Inflammatory macrophage treated with lipopolysaccharide for 1 hour (primary cell): ENCODE data around the gene SECISBP2.

ENCODE experiments used
- DNase-seq, 2 donors: peaks; one replicate each; pipeline ENCODE4 v3.0.0-alpha.2; 2020 to 2022

Gene SECISBP2

GRCh38 chr9:89383030-89383720, 64.9 kb downstream of the SECISBP2 start:
- no peak for DNase-seq

GRCh38 chr9:89383721-89384300, 65.5 kb downstream of the SECISBP2 start:
- DNase-seq = no peak

GRCh38 chr9:89384783-89385182, 66.5 kb downstream of the SECISBP2 start:
- DNase-seq = no peak

DNA sequence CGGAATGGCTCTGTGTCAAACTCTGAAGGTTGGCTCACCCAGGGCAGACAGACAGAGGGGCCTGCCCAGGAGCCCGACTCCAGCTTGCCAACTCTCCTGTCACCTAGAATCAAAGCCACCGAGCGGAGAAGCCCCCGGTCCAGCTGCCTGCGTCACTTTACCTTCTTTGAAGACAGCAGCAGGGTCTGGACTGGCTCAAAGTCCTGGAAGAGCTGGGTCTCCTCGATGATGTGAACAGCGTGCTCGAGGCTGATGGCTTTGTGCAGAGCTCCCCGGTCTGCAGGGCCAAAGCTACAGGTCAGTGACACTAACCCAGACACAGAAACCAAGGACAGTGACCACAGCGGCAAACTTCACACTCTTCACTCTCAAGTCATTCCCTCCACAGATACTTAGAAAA, 67.9 kb downstream of the SECISBP2 start:
- no peak for DNase-seq

DNA sequence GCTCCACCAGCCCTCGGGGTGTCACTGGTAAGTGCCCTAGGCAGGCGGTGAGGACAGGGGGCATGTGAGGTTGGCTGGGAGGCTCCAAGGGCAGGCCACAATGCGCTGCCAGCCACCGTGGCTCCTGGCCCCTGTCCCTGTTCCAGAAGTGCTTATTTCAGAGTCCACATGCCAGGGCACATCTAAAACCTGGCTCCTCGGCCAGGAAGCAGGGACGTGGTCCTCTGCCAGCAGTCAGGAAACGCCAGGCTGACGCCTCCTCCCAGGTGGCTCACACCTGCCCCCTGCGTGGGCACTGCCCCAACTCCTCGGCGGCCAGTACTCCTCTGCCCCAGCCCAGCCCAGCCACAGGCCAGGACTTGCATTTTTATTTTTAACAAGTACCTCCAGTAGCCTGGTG, 68.5 kb downstream of the SECISBP2 start:
- no peak for DNase-seq

DNA sequence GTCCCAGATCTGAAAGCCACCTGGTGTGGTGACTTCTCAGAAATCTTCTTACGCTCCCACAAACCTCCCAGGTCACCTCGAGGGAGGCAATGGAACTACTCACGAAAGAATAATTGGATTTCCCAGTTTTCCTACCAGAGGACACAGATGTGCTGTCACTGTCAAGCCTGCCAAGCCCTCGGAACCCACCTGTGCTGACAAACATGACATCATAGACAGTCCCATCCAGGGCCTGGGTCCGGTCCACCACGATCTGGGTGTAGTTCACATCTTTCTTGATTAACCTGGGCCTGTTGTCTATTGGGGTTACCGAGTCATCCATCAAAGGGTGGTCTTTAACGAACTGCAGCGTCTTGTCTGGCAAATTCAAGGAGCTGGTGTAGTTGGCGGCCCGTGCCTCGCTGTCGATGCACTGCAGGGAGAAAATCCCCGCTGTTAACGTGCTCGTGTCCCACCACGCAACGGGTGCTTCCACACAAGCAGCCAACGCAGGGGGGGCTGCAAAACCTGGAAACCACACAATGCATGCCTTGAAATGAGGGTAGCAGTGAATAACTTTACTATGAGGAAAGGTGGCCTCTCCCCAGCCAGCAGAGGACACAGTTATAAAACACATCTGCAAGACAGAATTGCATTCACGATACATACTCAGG, 69.0 kb downstream of the SECISBP2 start:
- DNase-seq = no peak

GRCh38 chr9:89388084-89388867, 70.0 kb downstream of the SECISBP2 start:
- peak; percentile 99 for DNase-seq

DNA sequence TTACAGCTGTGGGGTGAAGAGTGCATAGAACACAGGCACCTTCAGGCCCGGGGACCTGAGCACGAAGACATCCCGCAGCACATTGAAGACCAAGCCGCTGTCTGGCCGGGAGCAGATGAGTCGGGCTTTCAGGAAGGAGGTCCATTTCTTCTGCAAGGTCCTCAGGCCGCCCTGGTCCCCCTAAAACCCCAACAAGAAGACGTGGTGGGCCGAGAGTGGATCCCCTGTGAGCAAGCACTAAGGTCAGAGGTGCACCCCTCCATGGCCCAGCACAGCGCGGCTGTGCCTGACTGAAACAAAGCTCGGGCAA, 70.5 kb downstream of the SECISBP2 start:
- DNase-seq = no peak

- no peak for DNase-seq
These were observed 71.8 kb downstream of the SECISBP2 start for GRCh38 chr9:89390068-89390555.

DNA sequence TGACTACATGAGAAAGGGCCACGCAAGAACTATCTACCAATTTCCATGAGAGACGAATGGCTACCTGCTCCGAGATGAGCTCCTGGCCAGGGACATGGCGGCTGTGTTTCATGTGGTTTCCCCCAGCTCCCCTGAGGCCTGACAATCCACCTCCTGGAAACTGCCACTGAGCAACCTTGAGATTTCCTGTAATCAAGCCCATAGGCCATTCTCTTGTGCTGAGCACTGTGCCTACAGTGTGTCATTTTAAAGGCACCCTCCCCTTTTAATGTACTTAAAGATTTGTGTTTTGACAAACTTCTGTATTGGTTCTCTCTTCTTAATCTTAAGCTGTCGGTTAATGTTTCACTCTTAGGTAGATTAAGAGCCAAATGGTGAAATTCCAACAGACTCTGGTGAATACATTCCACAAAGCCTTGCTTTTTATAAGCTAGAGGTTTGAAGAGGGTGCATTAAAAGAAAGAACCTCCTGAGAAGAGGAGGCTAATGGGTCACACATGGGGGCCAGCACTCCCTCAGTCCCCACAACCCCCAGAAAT, 72.3 kb downstream of the SECISBP2 start:
- DNase-seq = no peak

- DNase-seq = no peak
These were observed 73.3 kb downstream of the SECISBP2 start for GRCh38 chr9:89391585-89391984.

DNA sequence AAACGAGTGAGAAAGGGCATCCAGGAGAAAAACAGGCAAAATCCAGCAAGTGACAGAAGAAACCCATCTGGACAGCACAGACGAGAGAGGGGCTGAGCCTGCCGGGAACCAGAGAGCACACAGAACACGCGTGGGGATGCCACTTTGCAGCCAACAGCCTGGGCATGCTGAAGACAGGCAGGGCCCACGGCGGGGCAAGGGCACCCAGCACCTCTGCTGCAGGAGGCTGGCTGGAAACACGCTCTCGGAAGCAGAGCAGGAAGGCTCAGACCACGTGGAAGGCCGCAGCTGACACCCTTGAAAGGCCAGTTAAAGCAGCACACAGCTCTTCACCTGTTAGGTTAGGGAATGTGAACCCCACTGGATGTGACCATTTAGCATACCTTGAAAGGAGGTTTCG, 76.1 kb downstream of the SECISBP2 start:
- DNase-seq = no peak

DNA sequence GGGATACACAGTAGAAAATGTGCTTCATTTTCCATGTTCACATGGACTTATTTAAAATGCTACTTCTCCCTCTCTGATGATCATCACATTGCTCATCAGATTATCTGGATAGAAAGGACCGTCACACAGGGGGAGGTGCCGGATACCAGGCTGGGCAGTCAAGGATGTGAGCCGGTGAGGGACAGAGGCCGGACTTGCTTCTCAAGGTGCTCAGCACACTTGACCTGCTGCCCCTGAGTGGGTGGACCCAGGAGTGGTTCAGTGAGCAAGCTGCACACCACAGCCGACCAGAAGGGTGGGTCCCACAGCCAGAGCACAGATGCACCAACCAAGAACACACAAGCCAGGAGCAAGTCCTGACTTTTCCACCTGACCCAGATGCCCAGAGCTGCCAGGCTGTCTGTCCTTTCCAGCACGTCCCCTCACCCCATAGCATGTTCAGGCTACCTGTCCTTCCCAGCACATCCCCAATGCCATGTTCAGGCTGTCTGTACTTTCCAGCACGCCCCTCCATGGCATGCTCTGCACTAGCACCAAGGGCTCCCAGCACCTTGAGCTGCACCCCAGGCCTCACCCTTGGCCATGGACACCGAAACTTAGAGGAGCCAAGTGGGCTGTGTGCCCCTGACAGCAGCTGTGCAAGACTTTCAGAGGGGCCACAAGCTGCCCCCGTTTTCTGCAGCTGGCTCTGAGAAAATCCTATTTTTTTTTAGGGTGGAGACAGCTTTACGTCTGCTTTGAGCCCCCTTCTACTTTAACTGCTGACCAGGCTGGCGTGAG, 77.8 kb downstream of the SECISBP2 start:
- no peak for DNase-seq

DNA sequence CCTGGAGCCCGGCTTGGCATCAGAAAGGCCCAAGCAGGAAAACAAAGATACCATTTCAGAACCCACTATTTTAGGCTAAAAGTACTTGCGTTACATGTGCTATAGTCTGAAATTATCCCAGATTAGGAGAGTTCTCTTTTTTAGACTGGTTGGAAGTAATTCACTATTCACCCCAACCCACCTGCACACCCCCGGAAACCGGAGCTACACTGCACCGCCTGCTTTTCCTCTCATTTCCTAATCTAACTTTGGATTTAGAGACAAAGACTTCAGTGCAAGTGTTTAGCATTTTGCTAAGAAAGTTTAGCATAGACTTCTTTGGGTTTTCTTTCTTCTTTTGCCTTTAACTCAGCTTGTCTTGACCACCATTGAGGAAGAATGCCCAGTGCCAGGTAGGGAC, 79.2 kb downstream of the SECISBP2 start:
- no peak for DNase-seq

GRCh38 chr9:89398621-89399020, 80.3 kb downstream of the SECISBP2 start:
- DNase-seq = no peak

DNA sequence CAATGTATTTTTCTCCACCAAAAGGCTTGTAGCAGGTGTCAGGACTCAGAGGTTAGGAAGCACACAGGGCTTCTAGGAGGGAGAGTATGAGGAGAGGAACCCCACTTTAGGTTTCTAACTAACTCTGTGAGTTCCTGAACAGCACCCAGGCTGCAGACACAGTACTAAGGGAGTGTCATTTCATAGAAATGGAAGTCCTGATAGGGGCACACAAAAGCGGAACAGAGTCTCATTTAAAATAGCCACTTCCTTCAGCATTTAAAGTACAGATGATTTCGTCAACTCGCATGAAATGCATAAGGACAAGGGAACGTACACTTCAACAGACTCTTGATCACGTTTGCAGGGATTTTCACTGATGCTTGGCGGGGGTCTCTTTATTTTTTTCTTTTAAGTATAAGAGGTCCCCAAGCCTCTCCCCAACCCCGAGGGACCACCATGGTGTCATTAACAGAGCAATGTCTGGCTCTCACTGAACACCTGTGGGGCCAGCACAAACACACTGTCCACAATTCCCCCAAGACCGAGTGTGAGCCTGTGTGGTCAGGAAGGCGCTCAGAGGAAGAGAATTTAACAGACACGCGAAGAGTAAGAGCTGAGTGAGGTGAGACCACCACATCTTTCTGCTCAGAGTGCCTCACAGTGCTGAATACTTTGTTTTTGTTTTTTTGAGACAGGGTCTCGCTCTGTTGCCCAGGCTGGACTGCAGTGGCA, 82.3 kb downstream of the SECISBP2 start:
- DNase-seq = peak; percentile 82 to 86

DNA sequence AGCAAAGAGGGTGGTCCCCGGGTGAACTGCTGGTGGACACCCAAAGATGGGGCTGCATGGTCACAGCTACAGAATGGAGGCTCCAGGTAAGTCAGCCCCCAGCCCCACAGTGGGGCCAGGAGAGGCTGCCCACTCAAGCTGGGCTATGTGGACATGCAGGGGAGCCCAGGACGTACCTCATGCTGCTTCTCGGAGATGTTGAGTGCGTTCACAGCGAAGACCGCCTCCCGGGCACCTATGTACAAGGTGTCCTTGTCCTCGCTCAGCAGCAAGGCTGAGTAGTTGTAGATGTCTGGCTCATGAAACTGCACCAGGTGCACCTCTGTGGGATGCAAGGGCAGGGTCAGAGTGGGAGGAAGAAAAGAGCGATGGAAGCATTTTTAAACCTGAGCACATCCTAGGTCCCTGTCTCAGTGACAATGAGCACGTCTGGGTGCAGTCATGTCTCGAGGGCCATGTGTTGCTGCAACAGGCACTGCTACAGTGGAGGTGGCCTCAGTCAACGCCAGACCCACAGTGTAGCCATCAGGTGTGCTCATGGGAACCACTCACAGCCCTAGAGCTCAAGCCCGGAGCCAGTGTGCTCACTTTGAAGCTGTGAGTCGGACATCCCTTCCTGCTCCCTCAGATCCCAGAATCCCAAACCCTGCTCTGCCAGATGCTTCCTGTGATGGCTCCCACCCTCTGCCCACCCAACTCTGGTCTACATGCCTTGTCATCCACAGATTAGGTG, 84.6 kb downstream of the SECISBP2 start:
- no peak for DNase-seq

- no peak for DNase-seq
These were observed 85.8 kb downstream of the SECISBP2 start for GRCh38 chr9:89404074-89404473.

DNA sequence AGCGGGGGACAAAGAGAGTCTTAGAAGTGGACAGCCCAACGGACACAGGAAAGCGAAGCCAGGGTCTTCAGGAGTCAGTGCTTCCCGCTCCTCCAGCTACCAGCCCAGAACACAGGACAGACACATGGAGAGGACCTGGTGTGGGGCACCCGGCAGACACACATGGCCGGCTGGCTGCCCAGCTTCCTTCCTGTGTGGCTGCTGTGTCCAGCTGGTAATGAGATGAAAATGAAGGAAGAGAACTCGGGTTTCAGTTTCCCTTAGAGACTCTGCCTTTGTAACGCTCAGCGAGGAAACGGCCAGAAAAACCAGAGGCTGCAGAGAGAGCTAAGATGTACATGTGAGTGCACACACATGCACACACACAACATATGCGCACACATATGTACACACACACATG, 87.5 kb downstream of the SECISBP2 start:
- peak; percentile 60 to 71 for DNase-seq

GRCh38 chr9:89407070-89407469, 88.8 kb downstream of the SECISBP2 start:
- DNase-seq = no peak

- no peak for DNase-seq
These were observed 90.4 kb downstream of the SECISBP2 start for GRCh38 chr9:89408628-89409101.
